SH-SY5Y (cell line): Measurements from ENCODE around the gene AKAP5.

ENCODE experiments used
- GATA2 ChIP-seq: IDR thresholded peaks from 2 replicates; pipeline ENCODE4 v1.6.1; 2011; ENCODE audit warnings: mild to moderate bottlenecking, low read depth, low read length
- GATA3 ChIP-seq: IDR thresholded peaks from 2 replicates; pipeline ENCODE4 v1.6.1; 2011; ENCODE audit warnings: low read depth, mild to moderate bottlenecking, low read length, moderate library complexity

GRCh38 chr14:64423987-64424386, 41.3 kb upstream of the AKAP5 start:
- TF ChIP-seq GATA3, result no peak
- TF ChIP-seq GATA2, result no peak
